ENCODE results near the gene SEMA3G.

SEMA3G gene

DNA sequence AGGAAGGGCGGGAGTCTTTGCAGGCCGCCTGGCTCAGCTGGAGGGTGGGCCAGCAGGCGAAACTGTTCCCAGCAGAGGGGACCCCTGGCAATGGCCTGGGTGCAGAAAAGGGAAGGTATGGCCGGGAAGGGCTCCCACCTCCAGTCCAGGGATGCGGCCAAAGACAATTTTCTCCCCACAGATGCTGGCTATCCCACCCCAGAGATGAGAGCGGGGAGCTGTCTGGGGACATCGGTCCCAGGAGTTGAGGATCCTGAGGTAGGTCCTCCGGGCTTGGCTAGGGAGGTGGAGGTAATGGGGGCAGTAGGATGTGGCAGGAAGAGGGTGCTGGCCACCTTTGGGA, 1.7 kb downstream of the SEMA3G start:
- no peak overlapping the region for H3K27ac ChIP-seq
- TF ChIP-seq ZFX (IDR thresholded peaks at IDR 0.05) = no peak
- TF ChIP-seq, protein P1, sequence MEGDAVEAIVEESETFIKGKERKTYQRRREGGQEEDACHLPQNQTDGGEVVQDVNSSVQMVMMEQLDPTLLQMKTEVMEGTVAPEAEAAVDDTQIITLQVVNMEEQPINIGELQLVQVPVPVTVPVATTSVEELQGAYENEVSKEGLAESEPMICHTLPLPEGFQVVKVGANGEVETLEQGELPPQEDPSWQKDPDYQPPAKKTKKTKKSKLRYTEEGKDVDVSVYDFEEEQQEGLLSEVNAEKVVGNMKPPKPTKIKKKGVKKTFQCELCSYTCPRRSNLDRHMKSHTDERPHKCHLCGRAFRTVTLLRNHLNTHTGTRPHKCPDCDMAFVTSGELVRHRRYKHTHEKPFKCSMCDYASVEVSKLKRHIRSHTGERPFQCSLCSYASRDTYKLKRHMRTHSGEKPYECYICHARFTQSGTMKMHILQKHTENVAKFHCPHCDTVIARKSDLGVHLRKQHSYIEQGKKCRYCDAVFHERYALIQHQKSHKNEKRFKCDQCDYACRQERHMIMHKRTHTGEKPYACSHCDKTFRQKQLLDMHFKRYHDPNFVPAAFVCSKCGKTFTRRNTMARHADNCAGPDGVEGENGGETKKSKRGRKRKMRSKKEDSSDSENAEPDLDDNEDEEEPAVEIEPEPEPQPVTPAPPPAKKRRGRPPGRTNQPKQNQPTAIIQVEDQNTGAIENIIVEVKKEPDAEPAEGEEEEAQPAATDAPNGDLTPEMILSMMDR (conservative IDR thresholded peaks at IDR 0.05) = no peak

DNA sequence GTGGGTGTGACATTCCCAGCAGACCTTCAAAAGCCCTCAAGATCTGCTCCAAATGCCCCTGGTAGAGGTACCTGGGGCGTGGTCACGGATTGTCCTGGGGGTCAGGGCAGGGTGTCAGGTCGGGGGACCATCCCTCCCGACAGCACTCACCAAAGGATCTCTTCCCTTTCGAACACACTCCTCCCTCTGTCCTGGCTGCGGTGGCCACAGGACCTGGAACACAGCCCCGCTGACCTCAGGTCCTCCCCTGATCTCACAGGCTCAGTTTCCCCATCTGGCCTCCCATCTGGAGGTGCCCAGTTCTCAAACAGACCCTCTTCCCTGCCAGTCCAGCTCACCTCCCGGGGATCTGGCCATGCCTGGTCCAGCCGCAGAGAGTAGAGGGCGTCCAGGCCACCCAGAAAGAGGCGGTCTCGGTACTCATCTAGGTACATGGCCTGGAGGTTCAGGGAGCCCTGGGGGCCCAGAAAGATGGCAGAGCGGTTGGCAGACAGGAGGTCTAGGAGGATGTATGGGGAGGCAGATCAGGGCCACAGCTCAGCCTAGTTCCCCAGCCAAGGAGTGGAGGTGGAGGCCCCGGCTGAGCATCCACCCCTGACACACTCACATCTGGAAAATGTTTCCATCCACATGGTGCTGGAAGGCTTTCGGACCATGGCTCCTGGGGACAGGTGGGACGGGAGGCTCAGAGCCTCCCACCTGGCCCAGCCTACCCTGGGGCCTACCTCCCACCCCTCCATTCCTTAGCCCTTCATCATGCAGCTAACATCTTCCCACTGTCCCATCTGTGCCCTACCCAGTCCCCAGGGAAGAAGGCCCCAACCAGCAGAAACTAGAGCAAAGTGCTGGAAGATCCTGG, 2.3 kb downstream of the SEMA3G start:
- no peak overlapping the region for H3K27ac ChIP-seq
- no peak for TF ChIP-seq ZFX (IDR thresholded peaks at IDR 0.05)
- TF ChIP-seq, protein P1 (conservative IDR thresholded peaks at IDR 0.05) = no peak

DNA sequence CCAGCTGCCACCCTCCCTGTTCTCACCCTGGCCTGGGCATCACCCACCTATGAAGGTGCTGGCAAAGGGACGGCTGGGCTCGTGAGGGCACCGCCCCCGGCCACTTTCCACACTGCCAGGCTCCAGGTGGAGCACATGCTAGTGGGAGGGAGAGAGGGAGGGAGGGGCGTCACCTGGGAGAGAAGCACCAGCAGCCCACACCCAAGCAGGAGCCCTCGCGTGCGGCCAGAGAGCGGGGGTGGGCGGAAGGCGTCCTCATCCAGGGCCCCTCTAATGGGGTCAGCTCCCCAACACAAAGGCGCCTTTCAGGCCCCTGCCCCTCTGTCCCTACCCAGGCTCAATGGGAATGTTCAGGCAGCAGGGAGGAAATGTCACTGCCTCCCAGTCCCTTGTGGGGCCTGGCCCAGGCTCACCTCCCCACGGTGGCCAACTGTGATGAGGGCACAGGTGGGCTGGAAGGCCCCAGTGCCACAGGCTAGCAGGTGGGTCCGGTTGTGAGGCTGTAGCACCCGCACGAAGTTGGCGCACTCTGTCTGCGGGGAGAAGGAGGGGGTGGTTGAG, 3.1 kb downstream of the SEMA3G start:
- no peak overlapping the region for H3K27ac ChIP-seq
- TF ChIP-seq, protein P1 (conservative IDR thresholded peaks at IDR 0.05) = no peak
- no peak for TF ChIP-seq ZFX (IDR thresholded peaks at IDR 0.05)

DNA sequence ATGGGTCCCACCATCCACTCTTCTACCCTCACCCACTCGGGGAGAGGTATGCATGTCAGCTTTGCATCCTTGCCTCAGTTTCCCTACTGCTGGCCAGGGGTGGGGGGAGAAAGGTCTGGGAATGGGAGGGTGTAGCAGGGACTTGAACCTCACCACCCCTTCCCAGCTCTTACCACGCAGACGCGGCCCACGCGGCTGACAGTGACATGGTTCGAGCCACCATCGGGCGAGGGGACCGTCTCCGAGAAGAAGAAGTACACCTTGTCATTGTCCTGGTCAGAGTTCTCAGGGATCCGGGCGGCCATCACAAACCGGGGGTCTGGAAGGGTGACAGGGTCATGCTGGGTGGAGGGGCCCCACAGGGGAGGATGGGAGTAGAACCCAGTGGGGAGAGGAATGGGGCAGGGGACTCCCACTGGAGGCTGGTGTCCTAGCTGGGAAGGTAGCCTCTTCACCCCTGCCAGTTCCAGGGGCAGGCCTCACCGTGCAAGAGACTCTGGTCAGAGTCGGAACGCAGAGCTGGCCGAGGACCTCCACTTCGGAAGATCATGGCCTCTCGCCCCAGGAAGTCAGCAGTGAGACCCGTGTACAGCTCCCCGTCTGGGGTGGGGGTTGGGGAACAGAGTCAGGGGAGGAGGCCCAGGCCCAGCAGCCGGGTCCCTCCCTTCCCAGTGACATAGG, 3.7 kb downstream of the SEMA3G start:
- TF ChIP-seq, protein P1 (conservative IDR thresholded peaks at IDR 0.05) = no peak
- TF ChIP-seq ZFX (IDR thresholded peaks at IDR 0.05) = no peak
- H3K27ac ChIP-seq = no peak overlapping the region

DNA sequence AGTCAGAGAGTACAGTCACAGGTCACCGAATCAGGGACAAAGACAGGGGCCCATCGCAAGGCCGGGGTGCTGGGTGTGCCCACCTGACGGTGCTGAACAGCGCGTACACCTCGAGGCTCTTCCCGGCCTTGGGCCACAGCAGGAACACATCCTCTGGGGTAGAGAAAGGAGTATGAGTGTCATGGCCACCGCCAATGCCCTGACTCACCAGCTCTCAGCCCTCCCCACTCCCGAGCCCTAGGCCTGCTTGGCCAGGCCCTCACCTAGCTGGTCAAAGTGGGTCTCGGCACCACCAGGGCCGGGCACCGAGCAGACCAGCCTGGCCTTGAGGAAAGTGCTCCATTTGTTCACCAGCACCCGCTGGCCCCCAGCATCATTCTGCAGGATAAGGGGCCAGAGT, 4.2 kb downstream of the SEMA3G start:
- TF ChIP-seq ZFX (IDR thresholded peaks at IDR 0.05) = no peak
- TF ChIP-seq, protein P1 (conservative IDR thresholded peaks at IDR 0.05) = no peak
- H3K27ac ChIP-seq = no peak overlapping the region

DNA sequence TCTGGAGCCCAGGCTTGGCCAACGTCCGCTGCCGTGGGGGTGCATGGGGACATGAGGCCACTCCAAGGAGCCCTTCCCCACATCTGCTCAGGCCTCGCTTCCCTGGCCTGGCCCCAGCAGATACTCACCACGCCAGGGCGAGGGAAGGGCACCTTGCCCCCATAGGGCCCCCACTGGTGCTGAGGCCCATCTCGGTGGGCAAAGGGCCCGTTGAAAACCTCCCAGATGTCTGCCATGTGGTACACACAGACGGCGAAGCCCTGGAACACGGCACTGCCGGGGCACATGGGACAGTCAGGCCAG, 4.7 kb downstream of the SEMA3G start:
- H3K27ac ChIP-seq = no peak overlapping the region
- TF ChIP-seq, protein P1 (conservative IDR thresholded peaks at IDR 0.05) = no peak
- no peak for TF ChIP-seq ZFX (IDR thresholded peaks at IDR 0.05)

Measured in C4-2B (cell line).